M059J (cell line): ENCODE results near the gene KRTAP10-6. TPM values are rescaled to one million over a fixed set of nuclear protein-coding genes. Genes with fewer than 3 reads are reported as not detected.
"Not testable (repeated sequence)": the region's sequence is repeated elsewhere in the genome, so short reads cannot be mapped to it uniquely, and the experiment has no call there.

Experiments used
- DNase-seq: peaks from one replicate; pipeline ENCODE4 v3.0.0-alpha.2; 2012; ENCODE audit warnings: low read depth
- total RNA-seq: library from RNA; depleted of rRNA; stranded (reverse); fragments of >200 nt; shearing (Covaris generic); gene quantifications from 2 replicates; pipeline ENCODE4 v1.2.3, GENCODE V29; 2014

Gene KRTAP10-6
- total RNA-seq, 1 experiment from 2014 or later, result not detected

DNA sequence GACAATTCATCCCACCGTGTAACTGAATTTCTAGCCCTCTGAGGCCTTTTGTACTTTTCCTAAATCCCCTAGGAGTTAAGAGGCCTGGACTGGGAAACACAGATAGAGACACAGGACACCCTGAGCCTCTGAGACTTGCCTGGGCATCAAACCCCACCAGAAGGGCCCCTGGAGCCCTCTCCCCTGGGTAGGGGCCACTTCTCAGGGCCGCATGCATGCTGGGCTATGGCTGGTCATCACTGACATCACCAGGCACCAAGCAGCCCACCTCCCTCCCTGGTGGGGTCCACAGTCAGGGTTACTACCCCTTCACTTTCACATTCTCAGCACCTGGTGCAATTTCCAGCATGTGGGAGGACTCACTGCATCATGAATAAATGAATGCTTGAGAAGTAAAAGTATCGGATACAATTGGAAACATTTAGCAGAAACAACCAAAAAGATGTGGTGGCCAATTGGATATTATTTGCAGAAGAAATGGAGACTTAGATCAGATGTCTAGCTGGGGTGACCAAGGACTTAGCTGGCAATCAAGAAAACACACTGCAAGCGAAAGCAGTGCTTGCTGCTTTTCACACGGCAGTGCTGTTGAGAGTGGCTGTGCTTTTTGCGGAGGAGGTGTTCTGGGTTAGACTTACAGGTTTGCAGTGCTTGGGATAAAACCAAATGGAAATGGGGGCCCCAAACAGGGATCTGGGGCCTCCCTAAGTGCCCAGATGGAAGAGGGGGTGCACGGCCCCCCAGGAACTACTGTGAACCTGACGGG is 7.1 kb upstream of the KRTAP10-6 start:
- no peak for DNase-seq

DNA sequence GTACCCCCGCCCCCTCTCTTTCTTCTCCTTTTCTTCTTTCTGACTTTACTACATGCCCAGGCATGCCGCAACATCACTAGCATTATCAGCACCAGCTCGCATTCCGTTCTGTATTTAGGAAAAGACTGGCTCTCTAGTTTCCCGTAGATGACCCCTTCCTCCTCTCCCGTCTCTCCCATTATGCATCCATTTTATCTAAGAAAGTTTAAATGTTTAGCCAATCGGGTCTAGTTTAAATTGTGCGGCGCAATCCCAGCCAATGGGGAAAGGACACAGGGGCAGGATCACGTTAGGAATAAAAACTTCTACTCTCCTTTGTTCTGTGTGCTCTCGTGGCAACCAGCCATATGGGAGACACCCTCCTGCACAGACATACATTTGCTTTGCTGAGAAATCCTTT is 5.8 kb upstream of the KRTAP10-6 start:
- no peak for DNase-seq

DNA sequence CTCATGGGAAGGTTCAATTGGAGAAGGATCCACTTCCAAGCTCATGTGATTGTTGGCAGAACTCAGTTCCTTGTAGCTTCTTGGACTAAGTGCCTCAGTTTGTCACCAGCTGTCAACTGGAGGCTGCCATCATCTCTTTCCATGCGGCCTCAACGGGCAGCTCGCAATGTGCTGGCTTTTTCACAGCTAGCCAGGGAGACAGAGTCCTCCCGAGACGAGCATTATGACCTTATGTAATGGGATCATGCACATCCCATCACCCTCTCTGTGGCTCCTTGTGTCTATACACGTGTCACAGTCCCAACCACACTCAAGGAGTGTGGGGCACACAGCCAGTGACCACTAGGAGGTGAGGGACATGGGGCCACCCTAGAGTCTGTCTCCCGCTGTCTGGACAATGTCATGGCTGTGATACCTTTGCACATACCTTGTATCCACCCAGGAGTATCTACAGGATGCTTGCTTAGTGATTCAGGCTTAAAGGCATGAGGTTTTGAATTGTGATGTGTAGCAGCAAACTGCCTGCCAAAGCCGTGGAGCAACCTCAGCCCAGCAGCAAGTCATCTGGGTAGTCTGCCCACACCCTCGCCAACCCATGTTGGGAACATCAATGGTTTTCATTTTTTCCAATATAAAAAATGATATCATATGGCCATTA is 3.9 kb upstream of the KRTAP10-6 start:
- peak; percentile 12 for DNase-seq

DNA sequence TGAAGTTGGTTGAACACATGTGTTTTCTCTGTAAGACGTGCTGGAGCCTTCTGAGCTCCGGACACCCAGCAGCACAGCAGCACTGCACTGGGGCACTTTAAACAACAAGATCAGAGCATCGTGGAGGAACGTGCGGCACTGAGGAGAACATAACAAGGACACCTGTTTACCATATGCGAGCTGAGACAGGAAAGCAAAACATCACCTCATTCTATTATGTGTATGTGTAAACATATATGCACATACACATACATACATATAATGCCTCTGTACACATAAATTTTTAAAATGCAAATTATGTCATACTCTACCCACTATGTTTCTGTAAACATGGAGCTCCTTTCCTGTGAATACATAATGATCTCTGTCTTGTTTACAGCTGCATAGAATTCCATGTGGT is 3.2 kb upstream of the KRTAP10-6 start:
- no peak for DNase-seq

DNA sequence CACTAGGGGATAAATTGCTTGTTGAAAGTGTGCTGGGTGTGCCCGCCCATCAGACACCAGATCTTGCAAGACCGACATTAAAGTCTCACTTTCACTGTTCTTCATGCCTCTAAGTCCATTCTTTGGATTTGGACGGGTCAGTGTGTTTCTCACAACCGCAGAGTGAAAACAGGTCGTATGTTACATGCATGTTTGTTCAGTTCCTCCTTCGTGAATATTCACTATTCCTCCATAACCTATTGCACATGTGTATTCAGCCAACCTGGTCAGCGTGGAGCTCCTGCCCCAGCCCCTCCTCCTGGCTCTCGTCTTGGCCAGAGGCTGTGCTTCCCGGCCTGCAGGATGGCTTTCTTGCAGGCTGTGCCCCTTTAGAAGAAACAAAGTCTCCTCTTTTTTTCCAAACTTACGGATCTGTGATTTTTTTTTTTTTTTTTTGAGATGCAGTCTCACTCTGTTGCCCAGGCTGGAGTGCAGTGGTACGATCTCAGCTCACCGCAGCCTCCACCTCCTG is 2.2 kb upstream of the KRTAP10-6 start:
- no peak for DNase-seq

DNA sequence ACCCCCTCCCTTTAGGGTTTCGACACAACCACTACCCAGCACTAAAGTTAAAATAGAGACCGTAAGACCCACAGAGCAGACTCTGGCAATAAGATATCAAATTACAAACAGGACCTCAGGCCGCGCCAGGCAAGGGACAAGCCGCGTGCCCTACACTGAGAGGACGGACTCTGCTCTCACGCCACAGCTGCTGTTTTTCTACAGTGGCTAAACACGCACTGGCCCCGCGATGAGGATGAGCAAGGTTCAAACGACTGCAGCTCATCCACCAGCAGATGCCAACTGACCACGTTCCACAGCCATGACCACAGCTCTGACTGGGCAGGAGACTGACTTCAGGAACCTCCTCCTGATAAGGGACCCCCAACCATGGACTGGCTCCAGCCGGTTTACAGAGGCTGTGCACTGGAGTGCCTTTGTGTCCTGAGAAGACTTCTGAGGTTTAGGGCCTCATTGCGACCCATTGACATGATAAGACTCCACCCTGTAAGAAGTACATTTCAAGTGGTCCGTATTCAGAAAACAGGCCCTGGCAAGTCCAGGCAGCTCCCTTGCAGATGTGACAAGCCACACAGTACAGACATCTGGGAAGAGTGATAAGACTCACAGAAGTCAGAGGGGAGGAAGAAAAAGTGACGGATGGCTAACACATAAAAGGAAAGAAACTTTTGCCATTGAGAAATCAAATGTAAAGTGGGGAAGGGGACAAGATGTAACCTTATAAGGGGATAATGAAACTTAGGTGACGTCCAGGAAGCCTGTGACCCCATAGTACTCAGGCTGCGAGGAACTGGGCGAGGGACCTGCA is 1.5 kb upstream of the KRTAP10-6 start:
- no peak for DNase-seq

DNA sequence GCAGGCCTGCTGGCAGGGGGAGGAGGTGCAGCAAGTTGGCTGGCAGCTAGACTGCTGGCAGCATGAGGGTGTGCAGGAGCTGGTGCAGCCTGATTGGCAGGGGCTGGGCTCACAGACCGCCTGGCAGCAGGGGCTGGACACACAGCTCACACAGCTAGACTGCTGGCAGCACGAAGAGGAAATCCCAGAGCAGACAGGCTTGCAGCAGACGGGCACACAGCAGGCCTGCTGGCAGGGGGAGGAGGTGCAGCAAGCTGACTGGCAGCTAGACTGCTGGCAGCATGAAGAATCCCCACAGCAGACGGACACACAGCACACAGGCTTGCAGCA is 539 bp downstream of the KRTAP10-6 start:
- not testable (repeated sequence) for DNase-seq

DNA sequence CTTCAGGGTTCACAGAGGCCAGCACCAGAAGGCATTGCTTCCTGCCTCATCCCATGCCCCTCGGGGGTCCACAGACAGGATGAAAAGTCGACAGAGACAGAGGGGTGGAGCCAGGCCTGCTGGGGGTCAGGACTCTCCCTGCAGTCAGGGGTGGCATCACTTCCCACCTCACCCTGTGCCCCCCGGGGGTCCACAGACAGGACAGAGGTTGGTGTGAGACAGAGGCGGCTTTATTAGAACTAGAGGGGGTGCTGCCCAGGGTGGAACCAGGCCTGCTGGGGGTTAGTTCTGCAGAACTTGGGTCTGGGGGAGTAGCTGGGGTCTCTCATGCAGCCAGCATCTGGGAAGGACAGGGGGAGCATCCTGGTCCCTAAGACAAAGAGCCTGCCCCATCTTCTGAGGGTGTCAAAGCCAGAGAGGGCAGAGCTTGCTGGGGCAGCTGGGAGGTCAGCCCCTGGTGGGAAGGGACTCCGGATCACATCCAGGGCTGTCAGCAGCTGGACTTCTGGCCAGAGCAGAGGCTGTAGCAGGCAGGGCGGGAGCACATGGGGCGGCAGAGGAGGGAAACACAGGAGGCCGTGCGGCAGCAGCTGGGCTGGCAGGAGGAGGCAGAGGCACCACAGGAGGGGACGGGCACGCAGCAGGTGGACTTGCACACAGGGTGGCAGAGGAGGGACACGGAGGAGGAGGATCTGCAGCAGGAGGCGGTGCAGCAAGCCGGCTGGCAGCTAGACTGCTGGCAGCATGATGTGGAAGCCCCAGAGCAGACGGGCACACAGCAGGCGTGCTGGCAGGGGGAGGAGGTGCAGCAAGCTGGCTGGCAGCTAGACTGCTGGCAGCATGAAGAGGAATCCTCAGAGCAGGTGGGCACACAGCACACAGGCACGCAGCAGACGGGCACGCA is 1.2 kb downstream of the KRTAP10-6 start:
- DNase-seq, result not testable (repeated sequence)

DNA sequence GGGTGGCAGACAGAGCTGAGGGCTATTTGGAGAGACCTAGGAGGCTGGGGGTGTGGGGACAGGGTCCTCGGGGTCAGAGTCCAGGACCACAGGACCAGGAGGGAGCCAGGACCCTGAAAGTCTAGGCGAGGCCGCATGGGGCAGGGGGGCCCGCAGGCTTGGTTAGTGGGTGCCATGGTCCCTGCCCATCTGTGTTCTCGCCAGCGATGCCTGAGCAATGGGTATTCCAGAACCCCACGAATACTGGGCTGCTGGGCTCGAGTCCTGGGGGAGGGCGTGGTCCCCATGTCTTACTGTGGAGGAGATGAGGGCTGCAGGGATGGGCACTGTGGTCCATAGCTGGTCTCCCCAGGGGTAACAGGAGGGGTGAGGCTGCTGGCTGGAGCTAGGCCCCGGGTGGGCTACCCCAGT is 2.0 kb downstream of the KRTAP10-6 start:
- no peak for DNase-seq

DNA sequence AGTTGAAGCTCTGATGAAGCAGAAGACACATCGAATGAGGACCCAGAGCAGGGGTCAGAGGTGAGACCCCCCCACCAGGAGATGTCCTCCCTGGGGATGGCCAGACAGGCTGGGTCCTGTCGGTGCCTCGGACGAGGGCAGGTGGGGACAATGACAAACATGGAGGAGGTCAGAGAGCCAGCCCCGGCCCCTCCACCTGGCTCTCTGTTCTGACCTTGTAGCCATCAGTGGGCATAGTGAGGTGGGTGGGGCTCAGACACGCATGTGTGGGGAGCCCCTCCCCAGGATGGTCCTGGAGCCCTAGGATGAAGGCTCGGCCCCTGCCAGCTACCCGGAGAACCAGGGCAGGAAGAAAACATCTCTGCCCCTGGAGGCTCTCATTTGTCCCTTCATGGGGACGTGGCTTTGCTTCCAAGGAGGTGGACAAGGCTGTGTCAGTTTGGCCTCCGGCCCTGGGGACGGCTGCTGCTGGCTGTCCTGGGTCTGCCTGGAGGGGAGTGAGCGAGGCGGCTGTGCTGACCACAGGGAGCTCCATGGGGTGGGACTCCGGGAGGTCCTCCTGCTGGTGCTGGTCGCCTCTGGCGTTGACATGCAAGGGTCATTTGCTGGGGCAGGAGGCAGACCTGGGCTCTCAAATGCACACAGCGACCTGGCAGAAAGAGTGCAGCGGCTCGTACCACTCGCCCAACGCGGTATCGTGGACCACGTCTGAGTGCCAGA is 2.6 kb downstream of the KRTAP10-6 start:
- no peak for DNase-seq

DNA sequence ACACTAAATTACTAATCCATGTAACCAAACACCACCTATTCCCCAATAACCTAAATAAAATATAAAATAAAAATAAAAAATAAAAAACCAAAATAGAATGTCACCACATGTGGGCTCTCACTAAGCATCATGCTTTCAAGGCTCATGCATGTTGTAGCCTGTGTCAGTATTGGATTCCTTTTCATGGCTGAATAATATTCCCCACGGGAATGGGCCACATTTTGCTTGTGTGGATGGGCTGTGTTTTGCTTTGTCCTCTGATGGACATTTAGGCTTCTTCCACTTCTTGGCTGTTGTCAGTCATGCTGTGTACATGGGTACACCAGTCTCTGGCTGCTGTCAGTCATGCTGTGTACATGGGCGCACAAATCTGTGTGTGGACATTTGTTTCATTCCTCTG is 3.2 kb downstream of the KRTAP10-6 start:
- no peak for DNase-seq

DNA sequence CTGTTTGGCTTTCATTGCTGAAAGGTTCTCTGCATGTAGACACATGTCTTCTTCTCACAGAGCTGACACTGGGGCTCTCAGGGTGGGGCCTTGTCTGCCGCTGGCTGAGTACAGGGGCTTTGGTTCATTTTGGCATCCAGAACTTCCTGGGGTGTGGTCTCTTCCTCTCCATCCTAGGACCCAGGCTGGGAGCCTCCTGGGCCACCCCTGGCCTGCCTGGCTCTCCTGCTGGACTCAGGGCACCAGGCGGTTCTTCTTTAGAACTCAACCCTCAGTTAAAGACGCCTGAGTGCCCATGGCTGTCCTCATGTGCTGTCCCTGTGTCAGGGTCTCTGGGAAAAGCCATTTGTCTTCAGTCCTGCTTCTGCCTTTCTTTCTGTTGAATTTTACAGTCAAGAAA is 6.4 kb downstream of the KRTAP10-6 start:
- DNase-seq, result no peak

DNA sequence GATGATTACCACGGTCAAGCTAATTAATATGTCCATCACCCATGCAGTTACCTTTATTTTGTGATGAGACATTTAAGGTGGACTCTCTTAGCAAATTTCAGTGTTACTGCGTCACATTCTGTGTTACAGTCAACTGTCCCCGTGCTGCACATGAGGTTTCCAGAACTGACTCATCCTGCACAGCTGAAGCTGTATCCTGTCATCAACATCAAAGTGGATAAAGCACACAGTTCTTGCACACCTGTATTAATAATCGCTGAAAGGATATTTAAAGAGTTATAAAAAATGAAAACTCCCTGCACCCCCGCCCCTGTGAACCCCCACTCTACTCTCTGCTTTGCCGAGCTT is 8.5 kb downstream of the KRTAP10-6 start:
- DNase-seq, result no peak

DNA sequence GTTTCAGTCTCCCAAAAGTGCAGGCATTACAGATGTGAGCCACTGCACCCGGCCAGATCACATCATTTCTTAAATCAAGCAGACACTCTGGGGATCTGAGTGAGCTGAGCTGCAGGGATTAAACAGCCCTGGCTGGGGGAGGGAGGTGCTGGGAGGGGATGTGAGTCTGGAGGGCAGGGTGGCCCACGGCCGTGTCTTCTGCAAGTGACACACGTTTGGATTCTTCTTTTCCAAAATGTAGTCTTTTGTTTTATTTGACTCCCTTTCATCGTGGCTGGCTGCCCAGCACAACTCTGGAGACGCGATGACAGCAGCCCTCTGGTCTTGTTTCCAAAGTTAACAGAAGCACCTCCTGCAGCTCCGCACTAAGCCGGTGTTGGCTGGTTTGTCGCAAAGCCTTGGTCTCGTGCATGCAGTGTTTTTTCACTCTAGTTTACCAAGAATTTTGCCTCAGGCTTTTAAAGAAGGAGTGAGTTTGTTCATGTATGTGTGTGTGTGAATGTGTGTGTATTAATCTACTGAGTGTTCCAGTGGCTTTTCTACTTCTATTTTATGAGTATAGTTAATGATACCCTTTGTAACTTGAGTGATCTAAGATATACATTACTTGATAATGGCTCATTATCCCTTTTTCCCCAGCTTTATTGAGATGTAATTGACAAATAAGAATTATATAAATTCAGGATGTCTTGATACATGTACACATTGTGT is 9.1 kb downstream of the KRTAP10-6 start:
- DNase-seq, result no peak

DNA sequence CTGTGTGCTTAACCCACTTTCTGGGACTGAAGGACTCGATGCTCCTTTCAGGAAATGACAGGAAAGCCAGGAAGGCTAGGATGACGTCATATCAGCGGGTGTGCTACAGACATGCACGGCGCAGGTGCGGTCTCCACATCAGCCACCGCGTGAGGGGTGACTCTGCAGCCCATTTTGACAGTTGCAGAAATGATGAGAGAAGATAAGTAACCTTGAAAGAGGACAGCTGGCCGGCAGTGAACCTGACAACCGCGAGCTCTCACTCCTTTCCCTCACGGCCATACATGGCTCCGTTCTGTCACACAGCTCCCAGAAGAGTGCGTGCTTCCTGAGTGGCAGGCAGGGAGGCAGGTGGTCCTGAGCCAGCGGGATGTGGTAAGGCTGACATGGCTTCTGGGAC is 10.2 kb downstream of the KRTAP10-6 start:
- DNase-seq, result no peak

DNA sequence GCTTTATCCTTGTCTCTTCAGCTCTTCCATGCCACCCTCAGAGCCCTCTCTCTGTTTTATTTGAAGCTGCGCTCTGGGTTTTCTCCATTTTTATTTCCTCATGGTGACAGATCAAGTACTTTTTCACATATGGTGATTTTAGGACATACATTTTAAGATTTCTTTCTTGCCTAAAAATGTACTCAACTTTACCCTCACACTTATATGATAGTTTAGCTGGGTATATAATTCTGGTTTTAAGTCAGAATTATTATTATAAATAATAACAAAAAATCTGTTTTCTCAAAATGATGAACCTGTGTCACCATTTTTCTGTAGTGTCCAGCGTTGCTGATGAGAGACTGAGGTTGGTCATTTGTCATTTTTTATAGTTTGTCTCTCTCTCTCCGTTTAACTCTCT is 11.1 kb downstream of the KRTAP10-6 start:
- no peak for DNase-seq

DNA sequence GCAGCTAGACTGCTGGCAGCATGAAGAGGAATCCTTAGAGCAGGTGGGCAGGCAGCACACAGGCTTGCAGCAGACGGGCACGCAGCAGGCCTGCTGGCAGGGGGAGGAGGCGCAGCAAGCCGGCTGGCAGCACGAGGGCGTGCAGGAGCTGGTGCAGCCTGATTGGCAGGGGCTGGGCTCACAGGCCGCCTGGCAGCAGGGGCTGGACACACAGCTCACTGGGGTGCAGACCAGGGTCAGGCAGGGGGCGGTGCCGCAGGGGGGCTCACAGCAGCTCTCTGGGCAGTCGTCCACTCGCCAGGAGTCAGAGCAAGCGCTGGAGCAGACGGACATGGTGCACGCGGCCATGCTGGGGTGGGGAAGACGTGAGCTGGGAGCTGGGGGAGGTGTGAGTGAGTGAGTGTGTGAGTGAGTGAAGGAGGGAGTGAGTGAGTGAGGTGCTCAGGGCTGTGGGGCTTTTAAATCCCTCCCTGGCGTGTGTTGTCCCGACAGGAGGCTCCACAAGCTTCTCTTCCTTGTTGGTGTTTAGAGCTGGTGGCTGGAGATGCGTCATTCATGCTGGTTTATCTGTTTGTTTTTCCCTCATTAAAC is 12.0 kb downstream of the KRTAP10-6 start, which contains the start of gene KRTAP10-5:
TSS of gene KRTAP10-5 (minus strand) at position 374 of the 591 bp plus-strand sequence. CDS start at position 348, 26 bp downstream.
- DNase-seq, result not testable (repeated sequence)

DNA sequence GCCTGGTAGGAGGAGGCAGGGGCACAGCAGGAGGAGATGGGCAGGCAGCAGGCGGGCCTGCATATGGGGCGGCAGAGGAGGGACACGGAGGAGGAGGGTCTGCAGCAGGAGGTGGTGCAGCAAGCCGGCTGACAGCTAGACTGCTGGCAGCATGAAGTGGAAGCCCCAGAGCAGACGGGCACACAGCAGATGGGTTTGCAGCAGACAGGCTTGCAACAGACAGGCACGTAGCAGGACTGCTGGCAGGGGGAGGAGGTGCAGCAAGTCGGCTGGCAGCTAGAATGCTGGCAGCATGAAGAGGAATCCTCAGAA is 12.5 kb downstream of the KRTAP10-6 start:
- DNase-seq, result no peak

DNA sequence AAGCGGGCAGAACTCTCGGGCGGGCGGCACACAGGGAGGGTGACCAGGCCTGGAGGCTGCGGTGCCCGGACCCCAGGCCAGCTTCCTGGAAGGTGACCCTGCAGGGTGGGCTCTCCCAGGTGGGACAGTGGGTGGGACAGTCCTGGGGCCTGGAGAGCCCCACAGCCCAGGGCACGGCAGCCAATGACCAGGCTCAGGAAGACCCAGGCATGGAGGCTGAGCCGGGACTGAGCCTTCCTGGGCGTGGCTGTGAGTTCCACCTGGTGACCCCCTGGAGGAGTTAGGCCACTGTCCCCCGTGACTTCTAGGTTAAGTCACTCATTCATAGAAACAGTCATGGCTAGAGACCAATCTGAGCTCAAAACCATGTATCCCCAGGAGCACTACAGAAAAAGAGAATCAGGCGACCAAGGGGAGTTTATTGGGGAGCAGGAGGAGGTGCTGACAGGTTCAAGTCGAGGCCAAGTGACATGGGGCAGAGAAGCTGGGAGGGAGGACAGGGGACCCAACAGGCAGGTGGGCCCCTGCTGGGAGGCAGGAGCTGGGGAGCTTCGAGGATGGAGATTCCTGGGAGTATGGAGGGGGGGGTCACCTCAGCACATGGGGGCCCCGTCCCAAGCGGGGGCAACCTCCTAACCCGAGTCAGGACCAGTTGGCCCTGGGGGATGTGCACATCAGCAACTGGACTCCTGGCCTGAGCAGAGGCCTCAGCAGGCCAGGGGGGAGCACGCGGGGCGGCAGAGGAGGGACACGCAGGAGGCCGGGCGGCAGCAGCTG is 13.1 kb downstream of the KRTAP10-6 start:
- DNase-seq, result no peak
